Frontal cortex (tissue), 4 donors: ENCODE results near the gene ERO1A. TPM values are rescaled to one million over a fixed set of nuclear protein-coding genes. Genes with fewer than 3 reads are reported as not detected.
A peak's percentile ranks its signal among the peaks of the same experiment; 100 is the strongest.
"Not testable (repeated sequence)": the region's sequence is repeated elsewhere in the genome, so short reads cannot be mapped to it uniquely, and the experiment has no call there.

Source experiments
- DNase-seq, 2 donors: peaks; one replicate each; pipeline ENCODE4 v3.0.0; 2012; ENCODE audit warnings: low spot score in 2 of 2
- FAIRE-seq: peaks from 2 replicates; lab custom pipeline; 2012; peaks lifted over from hg19 to GRCh38; lab: Jason Lieb, UNC
- total RNA-seq: library from RNA; depleted of rRNA; stranded (reverse); fragments of >200 nt; gene quantifications from one replicate; pipeline ENCODE4 v1.2.3, GENCODE V29; 2014
- donor health status: control.
- donor health status: control.
- donor health status: control.

The ERO1A gene, protein sequence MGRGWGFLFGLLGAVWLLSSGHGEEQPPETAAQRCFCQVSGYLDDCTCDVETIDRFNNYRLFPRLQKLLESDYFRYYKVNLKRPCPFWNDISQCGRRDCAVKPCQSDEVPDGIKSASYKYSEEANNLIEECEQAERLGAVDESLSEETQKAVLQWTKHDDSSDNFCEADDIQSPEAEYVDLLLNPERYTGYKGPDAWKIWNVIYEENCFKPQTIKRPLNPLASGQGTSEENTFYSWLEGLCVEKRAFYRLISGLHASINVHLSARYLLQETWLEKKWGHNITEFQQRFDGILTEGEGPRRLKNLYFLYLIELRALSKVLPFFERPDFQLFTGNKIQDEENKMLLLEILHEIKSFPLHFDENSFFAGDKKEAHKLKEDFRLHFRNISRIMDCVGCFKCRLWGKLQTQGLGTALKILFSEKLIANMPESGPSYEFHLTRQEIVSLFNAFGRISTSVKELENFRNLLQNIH
- 25.7 TPM for total RNA-seq

DNA sequence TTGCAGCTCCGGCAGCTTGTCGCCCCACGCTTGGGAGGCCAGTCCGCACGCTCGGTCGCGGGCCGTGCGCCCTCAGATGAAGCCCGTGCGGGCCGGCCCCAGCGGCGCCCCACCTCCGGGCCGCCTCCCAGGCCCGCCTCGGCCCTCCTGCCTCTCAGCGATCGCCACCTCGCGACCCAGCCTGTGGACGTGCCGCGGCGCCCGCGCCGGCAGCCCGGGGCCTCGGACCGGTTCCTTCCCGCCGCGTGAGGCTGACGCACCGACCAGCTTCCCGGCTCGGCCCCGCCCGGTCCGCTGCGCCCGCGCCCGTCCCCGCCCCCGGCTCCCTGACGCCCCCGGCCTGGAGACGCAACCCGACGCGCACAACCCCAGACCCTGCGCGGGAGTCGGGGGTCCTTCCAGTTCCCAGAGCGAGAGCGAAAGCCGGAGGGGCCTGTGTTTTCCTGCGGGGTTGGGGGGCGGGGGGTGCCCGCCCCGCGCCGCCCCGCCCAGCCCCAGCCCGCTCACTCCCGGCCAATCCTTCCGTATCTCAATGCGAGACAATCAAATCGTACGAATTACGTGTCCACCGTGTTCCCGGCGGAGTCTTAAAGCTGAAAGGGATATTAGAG lies at the start of gene ERO1A:
Gene ERO1A (minus strand): TSS at position 78 of the 611 bp plus-strand sequence. CDS start 77 bp downstream, at position 1.
- FAIRE-seq: no peak

GRCh38 chr14:52741865-52742264 lies 46.5 kb upstream of the ERO1A start:
- DNase-seq (no peak), FAIRE-seq (no peak)

More for the DNA sequence above, at the start of gene ERO1A:
- peak; percentile 73 to 74 for DNase-seq

DNA sequence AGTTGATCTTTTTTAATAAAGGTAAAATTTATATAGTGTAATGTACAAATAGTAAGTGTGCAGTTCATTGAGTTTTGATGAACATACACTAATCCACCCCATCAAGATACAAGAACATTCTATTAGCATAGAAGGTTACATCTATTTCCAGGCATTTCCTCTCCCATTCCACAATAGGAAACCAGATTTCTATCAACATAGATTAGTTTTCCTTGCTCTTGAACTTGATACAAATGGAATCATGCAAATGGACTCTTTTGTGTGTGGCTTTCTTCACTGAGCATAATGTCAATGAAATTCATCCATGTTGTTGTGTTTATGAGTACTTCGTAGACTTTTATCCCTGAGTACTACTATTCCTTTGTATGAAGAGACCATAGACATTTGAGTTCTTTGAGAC lies 45.4 kb upstream of the ERO1A start:
- no peak for FAIRE-seq
- DNase-seq: no peak

DNA sequence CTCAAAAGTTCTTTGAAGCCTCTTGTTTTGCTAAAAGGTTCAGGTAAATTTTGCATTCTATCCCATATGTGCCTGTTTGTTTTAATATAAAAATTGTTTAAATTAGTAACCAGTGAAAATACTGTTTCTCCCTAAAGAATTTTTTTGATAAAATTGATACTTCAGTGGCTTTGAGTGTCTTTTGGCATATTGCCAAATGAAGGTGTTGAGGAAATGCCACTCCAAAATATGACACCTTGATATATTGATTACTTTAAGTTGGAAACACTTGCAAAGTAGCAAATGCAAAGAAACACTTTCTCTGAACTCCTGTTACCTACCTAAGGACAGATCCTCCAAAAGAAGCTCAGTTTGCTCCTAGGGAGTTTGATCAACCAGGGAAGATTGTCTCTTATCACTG lies 43.1 kb upstream of the ERO1A start:
- DNase-seq (no peak), FAIRE-seq (no peak)

DNA sequence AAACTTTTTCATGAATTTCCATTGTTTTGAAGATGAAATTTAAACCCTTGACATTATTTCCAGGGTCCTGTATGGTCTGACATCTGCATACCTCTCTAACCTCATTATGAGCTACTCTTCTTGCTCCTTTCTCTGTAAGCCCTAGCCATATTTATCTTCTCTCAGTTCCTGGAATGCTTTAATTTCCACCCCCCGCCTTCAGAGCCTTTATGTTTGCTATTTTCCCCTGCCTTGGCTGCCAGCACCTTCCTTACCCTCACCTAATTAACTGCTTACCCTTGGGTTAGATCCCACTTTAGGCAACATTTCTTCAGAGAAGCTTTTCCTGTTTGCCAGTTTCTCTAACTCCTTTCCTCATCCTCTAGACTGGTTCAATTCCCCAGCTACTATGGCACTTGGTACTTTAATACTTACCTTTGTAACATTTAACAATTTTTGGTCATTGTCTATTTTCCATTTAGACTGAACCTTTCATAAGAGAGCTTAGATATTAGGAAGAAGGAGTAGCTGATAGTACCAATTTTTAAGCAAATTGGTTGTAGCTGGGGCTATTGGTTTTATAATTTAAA lies 40.6 kb upstream of the ERO1A start:
- no peak for FAIRE-seq
- DNase-seq: no peak

GRCh38 chr14:52733824-52734223 lies 38.5 kb upstream of the ERO1A start:
- FAIRE-seq (no peak), DNase-seq (no peak)

- FAIRE-seq (no peak), DNase-seq (peak in 1 of 2 donors; percentile 7)
Measured at GRCh38 chr14:52730709-52731111, 35.4 kb upstream of the ERO1A start.

DNA sequence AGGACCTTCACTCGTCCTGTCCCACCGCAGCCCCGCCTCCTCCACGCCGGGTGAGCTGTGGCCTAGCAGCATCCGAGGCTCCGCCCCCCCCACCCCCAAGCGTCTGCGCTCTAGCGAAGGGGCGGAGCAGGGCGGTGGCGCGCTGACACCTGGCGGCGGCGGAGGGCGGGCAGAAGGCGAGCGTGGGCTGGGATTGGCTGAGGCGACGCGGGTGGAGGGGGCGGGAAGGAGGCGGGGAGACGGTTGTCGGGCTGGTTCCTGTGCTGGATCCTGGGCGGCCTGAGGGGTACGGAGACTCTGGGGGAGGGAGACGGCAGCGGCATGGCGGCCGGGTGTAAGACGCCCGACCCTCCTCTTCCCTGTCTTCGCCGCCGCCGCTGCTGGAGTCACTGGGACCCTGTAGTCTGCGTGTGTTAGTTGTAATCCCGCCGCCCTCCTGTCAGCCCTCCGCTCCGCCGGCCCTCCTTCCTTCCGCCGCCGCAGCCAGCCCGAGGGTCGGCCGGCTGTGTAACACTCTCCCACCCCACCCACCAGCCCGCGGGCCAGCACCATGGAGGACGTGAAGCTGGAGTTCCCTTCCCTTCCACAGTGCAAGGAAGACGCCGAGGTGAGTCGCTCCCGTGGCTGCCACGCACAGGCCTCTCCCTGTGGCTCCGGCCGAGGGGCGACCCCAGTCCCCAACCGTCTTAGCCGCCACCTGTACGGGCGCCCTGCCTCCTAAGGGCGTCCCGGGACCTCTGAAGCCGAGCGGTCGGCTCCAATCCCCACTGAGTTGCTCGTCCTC lies 34.8 kb upstream of the ERO1A start, which contains the start of gene STYX:
Gene STYX (plus strand): TSS at position 242 of the 784 bp plus-strand sequence. CDS start 309 bp downstream, at position 551.
- FAIRE-seq (no peak), DNase-seq (peak; percentile 84 to 85)

GRCh38 chr14:52729585-52729924 lies 34.2 kb upstream of the ERO1A start:
- FAIRE-seq (no peak), DNase-seq (no peak)

GRCh38 chr14:52729035-52729434 lies 33.7 kb upstream of the ERO1A start:
- not testable (repeated sequence) for FAIRE-seq, DNase-seq

- FAIRE-seq: peak; percentile 39
- not testable (repeated sequence) for DNase-seq
Measured at GRCh38 chr14:52727509-52727908, 32.2 kb upstream of the ERO1A start.

DNA sequence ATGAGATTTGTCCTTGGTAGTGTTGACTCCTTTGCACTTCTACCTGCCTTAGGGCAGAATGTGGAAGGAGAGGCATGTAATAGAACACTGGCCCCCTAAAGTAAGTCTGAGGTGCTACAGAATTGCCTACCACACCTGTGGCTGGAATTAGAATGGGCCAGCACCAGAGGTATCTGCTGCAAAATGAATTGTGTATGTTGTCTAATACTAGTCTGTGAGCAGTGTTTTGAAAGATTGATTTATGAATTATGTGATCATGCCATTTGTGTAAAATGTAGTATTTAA lies 28.9 kb upstream of the ERO1A start:
- DNase-seq: no peak

GRCh38 chr14:52723514-52724359 lies 28.4 kb upstream of the ERO1A start:
- FAIRE-seq: no peak
- no peak for DNase-seq

More for the DNA sequence above, 28.9 kb upstream of the ERO1A start:
- no peak for FAIRE-seq

DNA sequence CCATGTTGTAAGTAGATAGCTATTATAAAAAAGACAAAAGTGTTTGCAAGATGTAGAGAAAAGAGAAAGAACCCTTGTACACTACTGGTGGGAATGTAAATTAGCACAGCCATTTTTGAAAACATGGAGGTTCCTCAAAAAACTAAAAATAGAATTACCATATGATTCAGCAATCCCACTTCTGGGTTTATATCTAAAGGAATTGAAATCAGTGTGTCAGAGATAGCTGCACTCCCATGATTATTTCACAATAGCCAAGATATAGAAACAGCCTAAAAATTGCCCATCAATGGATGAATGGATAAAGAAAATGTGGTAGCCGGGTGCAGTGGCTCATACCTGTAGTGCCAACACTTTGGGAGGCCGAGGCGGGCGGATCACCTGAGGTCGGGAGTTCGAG lies 20.8 kb upstream of the ERO1A start:
- FAIRE-seq: no peak
- no peak for DNase-seq

- DNase-seq: no peak
- FAIRE-seq: no peak
Measured at GRCh38 chr14:52711666-52712065, 16.3 kb upstream of the ERO1A start.

- FAIRE-seq (no peak), DNase-seq (peak; percentile 76 to 90)
Measured at GRCh38 chr14:52706724-52707706, 11.7 kb upstream of the ERO1A start, which contains the start of gene PSMC6. Gene PSMC6 (plus strand): TSS chr14:52707200. CDS start chr14:52707220, 20 bp downstream.

- no peak for FAIRE-seq
- DNase-seq: no peak
Measured at GRCh38 chr14:52706286-52706685, 10.9 kb upstream of the ERO1A start.

DNA sequence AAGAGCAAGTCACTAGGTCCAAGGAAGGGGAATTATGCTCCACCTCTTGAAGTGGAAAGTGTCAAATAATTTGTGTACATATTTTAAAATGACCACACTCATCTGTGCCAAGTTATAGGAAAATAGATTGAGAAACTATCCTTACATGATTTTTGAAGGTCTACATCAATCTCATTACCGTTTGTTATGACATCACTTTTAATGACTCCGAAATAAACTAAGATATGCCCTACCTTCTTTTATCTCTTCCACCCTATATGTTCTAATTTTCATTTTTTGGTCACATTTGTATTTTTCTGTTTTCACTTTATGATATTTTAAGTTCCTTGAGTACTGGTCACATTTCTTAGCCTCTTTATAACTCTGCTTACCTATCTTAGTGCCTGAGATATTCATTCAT lies 8.3 kb upstream of the ERO1A start:
- FAIRE-seq: no peak
- no peak for DNase-seq
